Activated CD4-positive, alpha-beta T cell treated with anti-CD3 and anti-CD28 coated beads, Interleukin-2, amount 10 ng/mL, durations not matched to agents 24 days and 14 days (primary cell): ENCODE results near the gene TEX29. TPM values are rescaled to one million over a fixed set of nuclear protein-coding genes. Genes with fewer than 3 reads are reported as not detected.

Experiments used
- DNase-seq: peaks from one replicate; pipeline ENCODE4 v3.0.0; 2022
- H3K27ac Mint-ChIP-seq: one replicate; pipeline ENCODE4 v1.8.0; 2022; ENCODE audit warnings: mild to moderate bottlenecking, mixed read lengths
- H3K27me3 Mint-ChIP-seq: one replicate; pipeline ENCODE4 v1.8.0; 2022; ENCODE audit warnings: mixed read lengths
- H3K36me3 Mint-ChIP-seq: one replicate; pipeline ENCODE4 v1.8.0; 2022; ENCODE audit warnings: low read depth, mild to moderate bottlenecking, mixed read lengths
- H3K4me1 Mint-ChIP-seq: one replicate; pipeline ENCODE4 v1.8.0; 2021; ENCODE audit warnings: mixed read lengths
- H3K4me3 Mint-ChIP-seq: one replicate; pipeline ENCODE4 v1.8.0; 2022; ENCODE audit warnings: mild to moderate bottlenecking, moderate library complexity, mixed read lengths
- H3K9me3 Mint-ChIP-seq: one replicate; pipeline ENCODE4 v1.8.0; 2021; ENCODE audit warnings: mixed read lengths
- intact Hi-C: fragments of 100-400 bp; cut with micrococcal nuclease; formaldehyde crosslinking; loops from one replicate; pipeline ENCODE4 v1.15.1; 2023
- total RNA-seq: library from RNA; stranded (reverse); gene quantifications from 2 replicates; pipeline ENCODE4 v1.2.3, GENCODE V29; 2022

Gene TEX29
- total RNA-seq, 1 donor from 2014 or later, result 0.51 TPM

GRCh38 chr13:111303559-111303958 lies 16.9 kb upstream of the TEX29 start:
- DNase-seq, result no peak
- intact Hi-C loops, result no loop called here
- Mint-ChIP-seq H3K9me3 (peaks cover 5% of the 10 kb centered on the region), H3K27me3 (no peaks in the 10 kb centered on the region), H3K4me1 (peaks cover 10% of the 10 kb centered on the region), H3K4me3 (no peak overlapping the region), H3K36me3 (peaks cover 67% of the 10 kb centered on the region), H3K27ac (no peak overlapping the region)

GRCh38 chr13:111304041-111304544 lies 16.3 kb upstream of the TEX29 start:
- peak; percentile 66 for DNase-seq
- intact Hi-C loops, result no loop called here
- Mint-ChIP-seq H3K27me3 (no peaks in the 10 kb centered on the region), H3K36me3 (peaks cover 72% of the 10 kb centered on the region), H3K27ac (peak overlapping the region; percentile 56), H3K4me1 (peaks cover 10% of the 10 kb centered on the region), H3K9me3 (peaks cover 7% of the 10 kb centered on the region), H3K4me3 (no peak overlapping the region)

- Mint-ChIP-seq H3K4me1 (peaks cover 10% of the 10 kb centered on the region), H3K36me3 (peaks cover 73% of the 10 kb centered on the region), H3K9me3 (peaks cover 9% of the 10 kb centered on the region), H3K4me3 (no peak overlapping the region), H3K27me3 (no peaks in the 10 kb centered on the region), H3K27ac (peak overlapping the region; percentile 42)
- intact Hi-C loops, result no loop called here
- no peak for DNase-seq
Measured at GRCh38 chr13:111304603-111305289, 15.7 kb upstream of the TEX29 start.

GRCh38 chr13:111312944-111313590 lies 7.4 kb upstream of the TEX29 start:
- Mint-ChIP-seq H3K27me3 (no peaks in the 10 kb centered on the region), H3K36me3 (peaks cover 33% of the 10 kb centered on the region), H3K27ac (no peak overlapping the region), H3K4me1 (no peaks in the 10 kb centered on the region), H3K4me3 (no peak overlapping the region), H3K9me3 (peaks cover 22% of the 10 kb centered on the region)
- DNase-seq, result no peak
- intact Hi-C loops, result no loop called here

- peaks cover 24% of the 10 kb centered on the region for H3K36me3 Mint-ChIP-seq
Measured at GRCh38 chr13:111313911-111314425, 6.5 kb upstream of the TEX29 start.

GRCh38 chr13:111314852-111315251 lies 5.6 kb upstream of the TEX29 start:
- intact Hi-C loops, result no loop called here
- Mint-ChIP-seq H3K27ac (no peak overlapping the region), H3K4me1 (no peaks in the 10 kb centered on the region), H3K9me3 (peaks cover 17% of the 10 kb centered on the region), H3K27me3 (no peaks in the 10 kb centered on the region), H3K36me3 (peaks cover 20% of the 10 kb centered on the region), H3K4me3 (no peak overlapping the region)
- no peak for DNase-seq

More at GRCh38 chr13:111313911-111314425, 6.5 kb upstream of the TEX29 start:
- DNase-seq, result no peak
- H3K27ac Mint-ChIP-seq, result no peak overlapping the region
- H3K9me3 Mint-ChIP-seq, result peaks cover 21% of the 10 kb centered on the region
- H3K4me3 Mint-ChIP-seq, result no peak overlapping the region
- intact Hi-C loops, result no loop called here
- no peaks in the 10 kb centered on the region for H3K27me3 Mint-ChIP-seq
- H3K4me1 Mint-ChIP-seq, result no peaks in the 10 kb centered on the region

- Mint-ChIP-seq H3K9me3 (peaks cover 12% of the 10 kb centered on the region), H3K27me3 (no peaks in the 10 kb centered on the region), H3K36me3 (peaks cover 14% of the 10 kb centered on the region), H3K4me1 (no peaks in the 10 kb centered on the region), H3K27ac (no peak overlapping the region), H3K4me3 (no peak overlapping the region)
- DNase-seq, result no peak
- intact Hi-C loops, result no loop called here
Measured at GRCh38 chr13:111315347-111315995, 5.0 kb upstream of the TEX29 start.

GRCh38 chr13:111316161-111316730 lies 4.2 kb upstream of the TEX29 start:
- Mint-ChIP-seq H3K4me3 (no peak overlapping the region), H3K36me3 (peaks cover 8% of the 10 kb centered on the region), H3K9me3 (peaks cover 4% of the 10 kb centered on the region), H3K27me3 (no peaks in the 10 kb centered on the region), H3K27ac (no peak overlapping the region), H3K4me1 (no peaks in the 10 kb centered on the region)
- DNase-seq, result no peak
- intact Hi-C loops, result no loop called here

GRCh38 chr13:111317042-111317550 lies 3.3 kb upstream of the TEX29 start:
- Mint-ChIP-seq H3K36me3 (peaks cover 4% of the 10 kb centered on the region), H3K27me3 (no peaks in the 10 kb centered on the region), H3K4me3 (no peak overlapping the region), H3K9me3 (no peaks in the 10 kb centered on the region), H3K4me1 (no peaks in the 10 kb centered on the region), H3K27ac (no peak overlapping the region)
- no peak for DNase-seq
- intact Hi-C loops, result no loop called here

GRCh38 chr13:111317571-111318345 lies 2.7 kb upstream of the TEX29 start:
- DNase-seq, result no peak
- intact Hi-C loops, result no loop called here
- Mint-ChIP-seq H3K27me3 (no peaks in the 10 kb centered on the region), H3K27ac (no peak overlapping the region), H3K36me3 (peaks cover 3% of the 10 kb centered on the region), H3K9me3 (no peaks in the 10 kb centered on the region), H3K4me3 (no peak overlapping the region), H3K4me1 (no peaks in the 10 kb centered on the region)

- intact Hi-C loops, result no loop called here
- no peaks in the 10 kb centered on the region for H3K4me1 Mint-ChIP-seq
- H3K4me3 Mint-ChIP-seq, result no peak overlapping the region
- no peaks in the 10 kb centered on the region for H3K9me3 Mint-ChIP-seq
- DNase-seq, result no peak
- no peaks in the 10 kb centered on the region for H3K36me3 Mint-ChIP-seq
- H3K27me3 Mint-ChIP-seq, result no peaks in the 10 kb centered on the region
- H3K27ac Mint-ChIP-seq, result no peak overlapping the region
Measured at GRCh38 chr13:111318386-111318785, 2.1 kb upstream of the TEX29 start.

GRCh38 chr13:111319521-111319920 lies 921 bp upstream of the TEX29 start:
- no peak for DNase-seq
- peaks cover 3% of the 10 kb centered on the region for H3K4me1 Mint-ChIP-seq

More at GRCh38 chr13:111319521-111319920, 921 bp upstream of the TEX29 start:
- intact Hi-C loops, result no loop called here
- Mint-ChIP-seq H3K4me3 (no peak overlapping the region), H3K27me3 (no peaks in the 10 kb centered on the region), H3K9me3 (no peaks in the 10 kb centered on the region), H3K27ac (no peak overlapping the region), H3K36me3 (no peaks in the 10 kb centered on the region)
